Peyer's patch (tissue), 4 donors: ENCODE measurements around the gene CYP2J2. TPM values are rescaled to one million over a fixed set of nuclear protein-coding genes. Genes with fewer than 3 reads are reported as not detected.
A peak's percentile ranks its signal among the peaks of the same experiment; 100 is the strongest.

Experiments used
- DNase-seq, 3 donors: peaks; one replicate each; pipeline ENCODE4 v3.0.0-alpha.2; 2017 to 2019
- H3K27ac ChIP-seq, 4 donors: fragments of 200-600 bp; sonication (generic); one replicate each; pipeline ENCODE4 v1.5.1; 2016 to 2019
- H3K27me3 ChIP-seq, 2 donors: fragments of 200-600 bp; sonication (generic); one replicate each; pipeline ENCODE4 v1.5.1; 2019
- H3K36me3 ChIP-seq, 3 donors: fragments of 200-600 bp; sonication (generic); one replicate each; pipeline ENCODE4 v1.5.1; 2016 to 2019
- H3K4me1 ChIP-seq, 4 donors: fragments of 200-600 bp; sonication (generic); one replicate each; pipeline ENCODE4 v1.5.1; 2016 to 2019
- H3K4me3 ChIP-seq, 4 donors: fragments of 200-600 bp; sonication (generic); 1 replicate in 3 of 4; 2 replicates in 1 of 4; pipeline ENCODE4 v1.5.1; 2016 to 2019; ENCODE audit warnings: mild to moderate bottlenecking in 1 of 4
- H3K9me3 ChIP-seq, 4 donors: fragments of 200-600 bp; sonication (generic); one replicate each; pipeline ENCODE4 v1.5.1; 2016 to 2019; ENCODE audit warnings: mild to moderate bottlenecking in 1 of 4
- CTCF ChIP-seq, 6 experiments: fragments of 450-650 bp in 4 of 6; fragments of 200-600 bp in 2 of 6; sonication (generic) in 1 of 6; IDR thresholded peaks; one replicate each; pipeline ENCODE4 v1.5.1; 2017 to 2019; ENCODE audit warnings: antibody characterized with exemption in 6 of 6, mild to moderate bottlenecking in 3 of 6, moderate library complexity in 1 of 6
- POLR2A ChIP-seq, 2 donors: fragments of 450-650 bp; IDR thresholded peaks; one replicate each; pipeline ENCODE4 v1.5.1; 2017; ENCODE audit warnings: antibody characterized with exemption in 2 of 2, mild to moderate bottlenecking in 2 of 2, moderate library complexity in 2 of 2
- total RNA-seq, 4 donors: library from RNA; depleted of rRNA; stranded (reverse); fragments of >200 nt; gene quantifications; one replicate each; pipeline ENCODE4 v1.1.0, GENCODE V29; 2016

The CYP2J2 gene
- total RNA-seq, 4 donors from 2014 or later: 14.9 to 243 (median 169) TPM

DNA sequence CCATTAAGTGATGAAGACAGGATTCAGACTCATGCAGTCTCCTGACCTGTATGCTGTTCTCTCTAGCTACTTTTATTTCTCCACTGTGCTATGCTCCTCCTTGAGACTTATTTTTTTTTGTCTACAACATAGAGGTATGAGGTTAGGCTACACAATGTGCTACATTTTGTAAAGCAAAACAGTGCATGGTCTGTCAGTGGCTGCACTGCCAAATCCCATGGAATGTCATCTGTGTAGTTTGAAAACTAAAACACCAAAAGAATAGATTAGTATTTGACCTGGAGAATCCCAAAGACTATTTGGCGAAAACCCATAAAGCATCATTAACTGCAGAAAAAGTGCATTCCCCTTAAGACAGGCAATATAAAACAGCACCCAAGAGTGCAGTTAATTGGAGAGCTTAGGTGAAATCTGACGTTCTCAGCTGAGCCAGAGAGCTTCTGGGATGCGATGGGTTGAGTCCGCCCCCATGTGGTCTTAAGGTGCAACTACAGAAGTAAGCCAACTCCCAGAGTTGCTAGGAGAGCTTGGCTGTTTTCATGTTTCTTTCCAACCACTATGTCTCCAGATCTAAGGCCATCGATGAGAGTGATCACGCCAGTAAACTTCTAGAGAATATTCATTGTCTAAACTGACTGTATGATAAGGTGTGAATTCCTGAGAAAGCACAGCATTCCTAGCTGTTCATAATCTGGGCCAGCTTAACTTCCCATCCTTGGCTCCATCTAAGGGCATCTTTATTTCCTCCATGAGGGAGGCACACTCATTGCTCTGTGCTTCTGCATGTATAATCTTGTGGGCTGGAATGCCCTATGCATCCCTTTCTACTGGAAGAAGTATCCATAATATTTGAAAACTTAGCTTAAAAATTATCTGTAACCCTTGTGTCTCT, 20.7 kb upstream of the CYP2J2 start:
- Histone ChIP-seq H3K4me3 (no peak overlapping the region), H3K27me3 (no peaks in the 10 kb centered on the region), H3K36me3 (no peaks in the 10 kb centered on the region), H3K27ac (no peak overlapping the region), H3K9me3 (no peaks in the 10 kb centered on the region), H3K4me1 (no peaks in the 10 kb centered on the region)
- peak in 2 of 3 donors; percentile 21 to 76 for DNase-seq
- peak; percentile 36 to 94 (median 88) for TF ChIP-seq CTCF (IDR thresholded peaks at IDR 0.05)
- no peak for TF ChIP-seq POLR2A (IDR thresholded peaks at IDR 0.05)

GRCh38 chr1:59945790-59946189, 19.2 kb upstream of the CYP2J2 start:
- Histone ChIP-seq H3K27me3 (no peaks in the 10 kb centered on the region), H3K4me1 (no peaks in the 10 kb centered on the region), H3K36me3 (no peaks in the 10 kb centered on the region), H3K9me3 (no peaks in the 10 kb centered on the region), H3K4me3 (no peak overlapping the region), H3K27ac (no peak overlapping the region)
- no peak for TF ChIP-seq POLR2A (IDR thresholded peaks at IDR 0.05)
- TF ChIP-seq CTCF (IDR thresholded peaks at IDR 0.05): no peak
- DNase-seq: no peak

- H3K36me3 ChIP-seq: no peaks in the 10 kb centered on the region
- no peaks in the 10 kb centered on the region for H3K4me1 ChIP-seq
- no peaks in the 10 kb centered on the region for H3K9me3 ChIP-seq
- no peak for DNase-seq
- no peak overlapping the region for H3K4me3 ChIP-seq
- H3K27me3 ChIP-seq: no peaks in the 10 kb centered on the region
- no peak for TF ChIP-seq POLR2A (IDR thresholded peaks at IDR 0.05)
- no peak for TF ChIP-seq CTCF (IDR thresholded peaks at IDR 0.05)
- no peak overlapping the region for H3K27ac ChIP-seq
These were observed 12.8 kb upstream of the CYP2J2 start for GRCh38 chr1:59939393-59939792.

- Histone ChIP-seq H3K4me3 (no peak overlapping the region), H3K27ac (no peak overlapping the region), H3K36me3 (no peaks in the 10 kb centered on the region), H3K4me1 (no peaks in the 10 kb centered on the region), H3K9me3 (no peaks in the 10 kb centered on the region), H3K27me3 (no peaks in the 10 kb centered on the region)
- TF ChIP-seq CTCF (IDR thresholded peaks at IDR 0.05) (no peak), POLR2A (IDR thresholded peaks at IDR 0.05) (no peak)
- no peak for DNase-seq
These were observed 11.2 kb upstream of the CYP2J2 start for GRCh38 chr1:59937636-59938210.

DNA sequence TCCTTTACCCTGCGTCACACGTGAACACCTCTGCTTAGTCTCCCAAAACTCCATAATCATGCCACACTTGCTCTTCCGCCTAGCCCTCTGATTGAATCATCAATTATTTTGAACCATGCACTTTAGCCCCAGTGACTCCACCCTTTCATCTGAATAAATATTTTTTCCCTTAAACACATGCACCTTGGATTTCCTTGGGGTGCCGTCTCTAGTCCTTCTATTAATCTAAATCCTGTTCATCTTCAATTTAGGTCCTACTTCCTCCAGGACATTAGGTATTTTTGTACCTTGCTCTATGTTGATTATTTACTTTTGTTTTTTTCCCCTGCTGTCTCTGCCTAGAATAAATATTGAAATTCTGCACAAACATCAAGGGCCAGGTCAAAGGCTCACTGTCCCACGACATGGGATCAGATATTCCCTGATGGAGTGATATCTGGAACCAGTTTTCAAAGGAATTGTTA, 9.8 kb upstream of the CYP2J2 start:
- Histone ChIP-seq H3K36me3 (no peaks in the 10 kb centered on the region), H3K4me3 (no peak overlapping the region), H3K27ac (no peak overlapping the region), H3K9me3 (no peaks in the 10 kb centered on the region), H3K4me1 (no peaks in the 10 kb centered on the region), H3K27me3 (no peaks in the 10 kb centered on the region)
- TF ChIP-seq POLR2A (IDR thresholded peaks at IDR 0.05) (no peak), CTCF (IDR thresholded peaks at IDR 0.05) (no peak)
- no peak for DNase-seq
